Mesothelial cell of epicardium (in vitro differentiated cells): Measurements from ENCODE around the gene KMT2C. TPM values are rescaled to one million over a fixed set of nuclear protein-coding genes. Genes with fewer than 3 reads are reported as not detected.

Experiments used
- DNase-seq, 2 experiments: peaks; one replicate each; pipeline ENCODE4 v3.0.0; 2021; ENCODE audit warnings: low spot score in 2 of 2; ENCODE audit not compliant: unreplicated experiment in 2 of 2
- H3K27ac Mint-ChIP-seq: 2 replicates; pipeline ENCODE4 v1.8.0; 2021; ENCODE audit warnings: mixed read lengths
- H3K27me3 Mint-ChIP-seq: 2 replicates; pipeline ENCODE4 v1.8.0; 2021; ENCODE audit warnings: low read depth, mixed read lengths
- H3K36me3 Mint-ChIP-seq: 2 replicates; pipeline ENCODE4 v1.8.0; 2021; ENCODE audit warnings: mixed read lengths
- H3K4me1 Mint-ChIP-seq: 2 replicates; pipeline ENCODE4 v1.8.0; 2021; ENCODE audit warnings: mixed read lengths
- H3K4me3 Mint-ChIP-seq: 2 replicates; pipeline ENCODE4 v1.8.0; 2021; ENCODE audit warnings: mild to moderate bottlenecking, moderate library complexity, mixed read lengths
- H3K9me3 Mint-ChIP-seq: 2 replicates; pipeline ENCODE4 v1.8.0; 2021; ENCODE audit warnings: mixed read lengths
- total RNA-seq: library from RNA; stranded (reverse); gene quantifications from 3 replicates; pipeline ENCODE4 v1.2.1, GENCODE V29; 2021
- TF ChIP-seq, protein P1 (sequence below): fragments of 200-600 bp; sonication (generic); IDR thresholded peaks from one replicate; pipeline ENCODE4 v1.5.0; 2021; ENCODE audit warnings: antibody characterized with exemption; ENCODE audit not compliant: unreplicated experiment

The KMT2C gene
- total RNA-seq, 1 donor from 2014 or later: 108 TPM

GRCh38 chr7:152367170-152367569 is 68.6 kb downstream of the KMT2C start:
- Mint-ChIP-seq H3K9me3 (peaks cover 14% of the 10 kb centered on the region), H3K4me3 (no peak overlapping the region), H3K36me3 (peaks cover 11% of the 10 kb centered on the region), H3K27ac (no peak overlapping the region), H3K27me3 (no peaks in the 10 kb centered on the region), H3K4me1 (peaks cover 28% of the 10 kb centered on the region)
- no peak for DNase-seq
- TF ChIP-seq, protein P1, sequence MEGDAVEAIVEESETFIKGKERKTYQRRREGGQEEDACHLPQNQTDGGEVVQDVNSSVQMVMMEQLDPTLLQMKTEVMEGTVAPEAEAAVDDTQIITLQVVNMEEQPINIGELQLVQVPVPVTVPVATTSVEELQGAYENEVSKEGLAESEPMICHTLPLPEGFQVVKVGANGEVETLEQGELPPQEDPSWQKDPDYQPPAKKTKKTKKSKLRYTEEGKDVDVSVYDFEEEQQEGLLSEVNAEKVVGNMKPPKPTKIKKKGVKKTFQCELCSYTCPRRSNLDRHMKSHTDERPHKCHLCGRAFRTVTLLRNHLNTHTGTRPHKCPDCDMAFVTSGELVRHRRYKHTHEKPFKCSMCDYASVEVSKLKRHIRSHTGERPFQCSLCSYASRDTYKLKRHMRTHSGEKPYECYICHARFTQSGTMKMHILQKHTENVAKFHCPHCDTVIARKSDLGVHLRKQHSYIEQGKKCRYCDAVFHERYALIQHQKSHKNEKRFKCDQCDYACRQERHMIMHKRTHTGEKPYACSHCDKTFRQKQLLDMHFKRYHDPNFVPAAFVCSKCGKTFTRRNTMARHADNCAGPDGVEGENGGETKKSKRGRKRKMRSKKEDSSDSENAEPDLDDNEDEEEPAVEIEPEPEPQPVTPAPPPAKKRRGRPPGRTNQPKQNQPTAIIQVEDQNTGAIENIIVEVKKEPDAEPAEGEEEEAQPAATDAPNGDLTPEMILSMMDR: no peak

GRCh38 chr7:152366662-152367061 is 69.1 kb downstream of the KMT2C start:
- TF ChIP-seq, protein P1: no peak
- Mint-ChIP-seq H3K4me1 (peaks cover 33% of the 10 kb centered on the region), H3K36me3 (peaks cover 11% of the 10 kb centered on the region), H3K9me3 (peaks cover 11% of the 10 kb centered on the region), H3K27ac (no peak overlapping the region), H3K4me3 (no peak overlapping the region), H3K27me3 (no peaks in the 10 kb centered on the region)
- no peak for DNase-seq

DNA sequence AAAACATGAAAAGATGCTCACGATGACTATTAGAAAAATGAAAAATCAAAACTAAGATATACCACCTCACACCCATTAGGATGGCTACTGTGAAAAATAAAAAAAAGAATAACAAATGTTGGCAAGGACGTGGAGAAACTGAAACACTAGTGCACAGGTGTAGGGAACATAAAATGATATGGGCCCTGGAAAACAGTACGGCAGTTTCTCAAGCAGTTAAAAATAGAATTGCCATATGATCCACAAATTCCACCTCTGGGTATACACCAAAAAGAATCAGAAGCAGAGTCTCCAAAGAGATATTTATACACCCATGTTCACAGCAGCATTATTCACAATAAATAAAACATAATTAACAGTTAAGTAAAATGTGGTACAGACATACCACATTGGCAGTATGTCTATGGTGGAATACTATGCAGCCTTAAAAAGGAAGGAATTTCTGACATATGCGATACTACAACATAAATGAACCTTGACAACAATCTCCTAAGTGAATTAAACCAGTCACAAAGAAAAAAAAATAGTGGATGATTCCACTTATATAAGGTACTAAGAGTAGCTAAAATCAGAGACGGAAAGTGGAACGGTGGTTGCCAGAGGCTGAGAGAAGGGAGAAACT is 69.7 kb downstream of the KMT2C start:
- DNase-seq: no peak
- Mint-ChIP-seq H3K27ac (no peak overlapping the region), H3K9me3 (peaks cover 7% of the 10 kb centered on the region), H3K27me3 (no peaks in the 10 kb centered on the region), H3K4me3 (no peak overlapping the region), H3K36me3 (peaks cover 8% of the 10 kb centered on the region), H3K4me1 (peaks cover 33% of the 10 kb centered on the region)
- TF ChIP-seq, protein P1: no peak

DNA sequence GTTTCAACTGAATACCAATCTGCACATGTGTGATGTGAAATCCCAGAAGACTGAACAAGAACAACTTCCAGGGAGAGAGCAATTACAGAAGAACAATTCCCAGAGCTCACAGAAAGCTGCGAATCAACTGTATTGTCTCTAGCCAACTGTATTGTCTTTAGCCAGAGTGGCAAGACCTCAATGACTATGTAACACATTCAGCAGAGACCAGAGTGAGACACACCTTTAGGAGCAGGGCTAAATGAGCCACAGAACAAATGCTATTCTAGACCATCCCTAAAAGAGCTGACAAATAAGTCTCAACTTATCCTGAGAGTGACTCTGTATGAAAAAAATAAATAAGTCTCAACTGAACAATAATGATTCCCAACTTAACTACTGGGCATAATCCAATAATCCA is 72.0 kb downstream of the KMT2C start:
- Mint-ChIP-seq H3K27ac (peak overlapping the region; percentile 23), H3K36me3 (peaks cover 10% of the 10 kb centered on the region), H3K9me3 (peaks cover 7% of the 10 kb centered on the region), H3K4me3 (no peak overlapping the region), H3K27me3 (no peaks in the 10 kb centered on the region), H3K4me1 (peaks cover 32% of the 10 kb centered on the region)
- DNase-seq: no peak
- TF ChIP-seq, protein P1: no peak

GRCh38 chr7:152362128-152362926 is 73.5 kb downstream of the KMT2C start:
- Mint-ChIP-seq H3K27me3 (no peaks in the 10 kb centered on the region), H3K36me3 (peaks cover 10% of the 10 kb centered on the region), H3K4me1 (peaks cover 25% of the 10 kb centered on the region), H3K4me3 (no peak overlapping the region), H3K9me3 (peaks cover 7% of the 10 kb centered on the region), H3K27ac (no peak overlapping the region)
- TF ChIP-seq, protein P1: no peak
- DNase-seq: no peak
